ENCODE results near the gene EBF3. TPM values are rescaled to one million over a fixed set of nuclear protein-coding genes. Genes with fewer than 3 reads are reported as not detected.

The EBF3 gene
- total RNA-seq, 1 experiment from 2014 or later = 0.64 TPM

DNA sequence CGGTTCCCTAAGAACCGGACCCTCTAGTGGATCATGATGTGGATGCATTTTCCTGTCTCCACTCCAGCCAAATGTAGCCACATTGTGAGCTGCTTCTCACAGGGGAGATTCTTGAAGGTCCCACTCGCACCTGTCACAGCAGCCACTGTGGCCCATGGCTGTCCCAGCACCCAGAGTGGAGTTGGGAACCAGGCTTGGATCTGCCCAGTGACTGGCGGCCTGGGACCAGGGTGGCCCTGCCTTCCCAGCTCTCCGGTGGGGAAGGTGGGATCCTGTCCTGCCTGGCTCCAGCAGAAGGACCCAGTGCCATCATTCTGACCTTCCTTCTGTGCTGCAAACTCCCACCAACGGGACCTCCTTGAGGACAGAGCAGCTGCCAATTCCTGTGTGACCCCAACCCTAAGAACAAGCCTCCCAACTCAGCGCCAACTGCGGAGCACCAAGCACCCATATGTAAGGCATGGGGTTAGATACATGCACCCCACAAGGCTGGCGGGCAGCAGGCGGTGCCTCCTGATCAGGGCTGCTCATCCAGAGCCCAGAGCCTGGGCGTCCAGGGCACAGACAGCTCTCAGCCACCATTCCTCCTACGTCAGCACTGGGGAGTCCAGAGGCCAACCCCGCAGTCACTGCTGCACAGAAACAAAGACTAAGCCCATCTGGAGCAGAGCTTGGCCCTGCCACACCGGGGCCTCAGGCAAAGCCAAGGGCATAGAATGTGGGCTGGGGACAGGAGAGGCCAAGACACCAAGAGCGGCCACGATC, 28.8 kb downstream of the EBF3 start:
- intact Hi-C loops (cut with micrococcal nuclease; ENCODE audit: unreplicated experiment) (loop anchor here (5.0 kb wide), 1 partner anchor 592 kb away; no protein-coding TSS in a partner anchor), in situ Hi-C loops (cut with HindIII; ENCODE audit: low pct_unique_long_range_greater_than_20kb, low sequenced_read_pairs) (no loop called here)
- H3K36me3 ChIP-seq (ENCODE audit: control insufficient read depth, insufficient read depth, low read length) = no peaks in the 10 kb centered on the region
- DNase-seq (ENCODE audit: low read depth, low spot score) = no peak
- H3K4me3 ChIP-seq (ENCODE audit: low read depth in 2 of 2, low read length in 2 of 2) = no peak overlapping the region
- H3K27me3 ChIP-seq (ENCODE audit: control insufficient read depth, insufficient read depth, low read length) = no peaks in the 10 kb centered on the region
- BruUV-seq (replicated peaks) = no TSS peak
- no peak for ATAC-seq
- ChIA-PET CTCF (no interaction called here), POLR2A (no interaction called here)
- H3K4me1 ChIP-seq (ENCODE audit: control insufficient read depth, insufficient read depth, low read length) = no peaks in the 10 kb centered on the region
- no peak overlapping the region for H3K27ac ChIP-seq (ENCODE audit: low read length)
- TF ChIP-seq, protein P1, sequence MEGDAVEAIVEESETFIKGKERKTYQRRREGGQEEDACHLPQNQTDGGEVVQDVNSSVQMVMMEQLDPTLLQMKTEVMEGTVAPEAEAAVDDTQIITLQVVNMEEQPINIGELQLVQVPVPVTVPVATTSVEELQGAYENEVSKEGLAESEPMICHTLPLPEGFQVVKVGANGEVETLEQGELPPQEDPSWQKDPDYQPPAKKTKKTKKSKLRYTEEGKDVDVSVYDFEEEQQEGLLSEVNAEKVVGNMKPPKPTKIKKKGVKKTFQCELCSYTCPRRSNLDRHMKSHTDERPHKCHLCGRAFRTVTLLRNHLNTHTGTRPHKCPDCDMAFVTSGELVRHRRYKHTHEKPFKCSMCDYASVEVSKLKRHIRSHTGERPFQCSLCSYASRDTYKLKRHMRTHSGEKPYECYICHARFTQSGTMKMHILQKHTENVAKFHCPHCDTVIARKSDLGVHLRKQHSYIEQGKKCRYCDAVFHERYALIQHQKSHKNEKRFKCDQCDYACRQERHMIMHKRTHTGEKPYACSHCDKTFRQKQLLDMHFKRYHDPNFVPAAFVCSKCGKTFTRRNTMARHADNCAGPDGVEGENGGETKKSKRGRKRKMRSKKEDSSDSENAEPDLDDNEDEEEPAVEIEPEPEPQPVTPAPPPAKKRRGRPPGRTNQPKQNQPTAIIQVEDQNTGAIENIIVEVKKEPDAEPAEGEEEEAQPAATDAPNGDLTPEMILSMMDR (IDR thresholded peaks at IDR 0.05) = no peak
- TF ChIP-seq SIN3A (IDR thresholded peaks at IDR 0.05; ENCODE audit: borderline replicate concordance, insufficient read depth, low read depth, low read length) (no peak), POLR2AphosphoS5 (IDR thresholded peaks at IDR 0.05; ENCODE audit: low read depth, low read length) (no peak), TCF7L2 (IDR thresholded peaks at IDR 0.05; ENCODE audit: low read depth, low read length) (no peak)
- TF ChIP-seq, protein P2, sequence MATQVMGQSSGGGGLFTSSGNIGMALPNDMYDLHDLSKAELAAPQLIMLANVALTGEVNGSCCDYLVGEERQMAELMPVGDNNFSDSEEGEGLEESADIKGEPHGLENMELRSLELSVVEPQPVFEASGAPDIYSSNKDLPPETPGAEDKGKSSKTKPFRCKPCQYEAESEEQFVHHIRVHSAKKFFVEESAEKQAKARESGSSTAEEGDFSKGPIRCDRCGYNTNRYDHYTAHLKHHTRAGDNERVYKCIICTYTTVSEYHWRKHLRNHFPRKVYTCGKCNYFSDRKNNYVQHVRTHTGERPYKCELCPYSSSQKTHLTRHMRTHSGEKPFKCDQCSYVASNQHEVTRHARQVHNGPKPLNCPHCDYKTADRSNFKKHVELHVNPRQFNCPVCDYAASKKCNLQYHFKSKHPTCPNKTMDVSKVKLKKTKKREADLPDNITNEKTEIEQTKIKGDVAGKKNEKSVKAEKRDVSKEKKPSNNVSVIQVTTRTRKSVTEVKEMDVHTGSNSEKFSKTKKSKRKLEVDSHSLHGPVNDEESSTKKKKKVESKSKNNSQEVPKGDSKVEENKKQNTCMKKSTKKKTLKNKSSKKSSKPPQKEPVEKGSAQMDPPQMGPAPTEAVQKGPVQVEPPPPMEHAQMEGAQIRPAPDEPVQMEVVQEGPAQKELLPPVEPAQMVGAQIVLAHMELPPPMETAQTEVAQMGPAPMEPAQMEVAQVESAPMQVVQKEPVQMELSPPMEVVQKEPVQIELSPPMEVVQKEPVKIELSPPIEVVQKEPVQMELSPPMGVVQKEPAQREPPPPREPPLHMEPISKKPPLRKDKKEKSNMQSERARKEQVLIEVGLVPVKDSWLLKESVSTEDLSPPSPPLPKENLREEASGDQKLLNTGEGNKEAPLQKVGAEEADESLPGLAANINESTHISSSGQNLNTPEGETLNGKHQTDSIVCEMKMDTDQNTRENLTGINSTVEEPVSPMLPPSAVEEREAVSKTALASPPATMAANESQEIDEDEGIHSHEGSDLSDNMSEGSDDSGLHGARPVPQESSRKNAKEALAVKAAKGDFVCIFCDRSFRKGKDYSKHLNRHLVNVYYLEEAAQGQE (IDR thresholded peaks at IDR 0.05; ENCODE audit: insufficient read depth in 1 of 2, low read depth in 2 of 2, low read length in 1 of 2) = no peak
- H3K9me3 ChIP-seq (ENCODE audit: control insufficient read depth, insufficient read depth, low read depth, low read length) = no peaks in the 10 kb centered on the region

DNA sequence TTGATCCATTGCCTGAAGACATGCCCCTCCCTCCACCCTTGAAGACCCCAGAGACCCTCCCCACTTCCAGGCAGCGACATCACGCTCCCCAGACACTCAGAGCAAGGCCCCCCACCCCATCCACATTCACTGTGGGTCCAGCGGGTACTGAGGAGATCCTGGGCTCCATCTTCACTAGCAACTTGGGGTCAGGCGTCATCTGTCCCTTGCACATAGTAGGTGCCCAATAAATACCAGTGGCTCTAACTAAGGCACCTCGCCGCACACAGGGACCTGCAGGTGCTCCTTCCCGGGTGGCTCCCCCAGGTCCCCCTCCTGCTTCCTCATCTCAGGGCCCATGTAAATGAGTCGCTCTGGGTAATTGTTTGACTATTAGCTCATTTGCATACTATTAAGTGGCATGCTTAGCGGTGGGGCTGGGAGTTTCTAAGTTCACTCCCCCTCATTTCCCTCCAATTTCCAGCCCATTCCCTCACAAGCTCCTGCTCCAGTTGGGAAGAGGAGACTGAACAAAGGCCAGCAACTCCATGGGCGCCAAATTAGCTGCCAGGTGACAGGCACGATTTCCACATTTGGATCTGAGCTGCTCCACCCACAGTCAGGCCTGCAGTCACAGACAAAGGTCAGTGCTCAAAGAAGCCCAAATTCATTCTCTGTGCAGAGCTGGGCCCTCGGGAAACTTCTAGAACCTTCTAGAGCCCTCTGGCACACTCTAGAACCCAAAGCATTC, 29.7 kb downstream of the EBF3 start:
- Histone ChIP-seq H3K36me3 (ENCODE audit: control insufficient read depth, insufficient read depth, low read length) (no peaks in the 10 kb centered on the region), H3K9me3 (ENCODE audit: control insufficient read depth, insufficient read depth, low read depth, low read length) (no peaks in the 10 kb centered on the region), H3K27me3 (ENCODE audit: control insufficient read depth, insufficient read depth, low read length) (no peaks in the 10 kb centered on the region), H3K27ac (ENCODE audit: low read length) (no peak overlapping the region), H3K4me3 (ENCODE audit: low read depth in 2 of 2, low read length in 2 of 2) (no peak overlapping the region), H3K4me1 (ENCODE audit: control insufficient read depth, insufficient read depth, low read length) (no peaks in the 10 kb centered on the region)
- no peak for TF ChIP-seq TCF7L2 (IDR thresholded peaks at IDR 0.05; ENCODE audit: low read depth, low read length)
- TF ChIP-seq SIN3A (IDR thresholded peaks at IDR 0.05; ENCODE audit: borderline replicate concordance, insufficient read depth, low read depth, low read length) = no peak
- TF ChIP-seq, protein P1 (IDR thresholded peaks at IDR 0.05) = no peak
- no peak for TF ChIP-seq POLR2AphosphoS5 (IDR thresholded peaks at IDR 0.05; ENCODE audit: low read depth, low read length)
- TF ChIP-seq, protein P2 (IDR thresholded peaks at IDR 0.05; ENCODE audit: insufficient read depth in 1 of 2, low read depth in 2 of 2, low read length in 1 of 2) = no peak
- DNase-seq (ENCODE audit: low read depth, low spot score) = no peak
- BruUV-seq (replicated peaks) = no TSS peak
- in situ Hi-C loops (cut with HindIII; ENCODE audit: low pct_unique_long_range_greater_than_20kb, low sequenced_read_pairs) (no loop called here), intact Hi-C loops (cut with micrococcal nuclease; ENCODE audit: unreplicated experiment) (no loop called here)
- ATAC-seq = no peak
- ChIA-PET POLR2A (no interaction called here), CTCF (no interaction called here)
